ENCODE data around the gene OTOG.

Gene OTOG

GRCh38 chr11:17596310-17596669 lies 49.2 kb downstream of the OTOG start:
- no peaks in the 10 kb centered on the region for H3K27me3 ChIP-seq (ENCODE audit: insufficient read depth, low read length, poor library complexity, severe bottlenecking)
- no peak overlapping the region for H3K9ac ChIP-seq (ENCODE audit: low read depth, low read length, poor library complexity, severe bottlenecking)
- H4K20me1 ChIP-seq (ENCODE audit: insufficient read depth, low read length, poor library complexity, severe bottlenecking): no peaks in the 10 kb centered on the region
- no peak overlapping the region for H3K4me3 ChIP-seq (ENCODE audit: low read length, poor library complexity, severe bottlenecking)
- H3K4me2 ChIP-seq (ENCODE audit: low read depth, low read length, poor library complexity, severe bottlenecking): no peak overlapping the region
- no peaks in the 10 kb centered on the region for H3K4me1 ChIP-seq (ENCODE audit: insufficient read depth, low read length, poor library complexity, severe bottlenecking)
- no peak overlapping the region for H2AFZ ChIP-seq (ENCODE audit: low read length)
- H3K9me3 ChIP-seq (ENCODE audit: insufficient read depth, low read depth, low read length): no peaks in the 10 kb centered on the region
- H3K79me2 ChIP-seq (ENCODE audit: insufficient read depth, low read length): no peaks in the 10 kb centered on the region
- H3K9me2 ChIP-seq (replicated peaks; ENCODE audit: low read depth, low read length): no peaks in the 10 kb centered on the region
- H3F3A ChIP-seq (ENCODE audit: low read depth): no peaks in the 10 kb centered on the region
- no peaks in the 10 kb centered on the region for H3K36me3 ChIP-seq (ENCODE audit: insufficient read depth, low read length)
- TF ChIP-seq CTCF (conservative IDR thresholded peaks at IDR 0.05; ENCODE audit: low read length) (no peak), EZH2phosphoT487 (IDR thresholded peaks at IDR 0.05; ENCODE audit: borderline replicate concordance) (no peak)

DNA sequence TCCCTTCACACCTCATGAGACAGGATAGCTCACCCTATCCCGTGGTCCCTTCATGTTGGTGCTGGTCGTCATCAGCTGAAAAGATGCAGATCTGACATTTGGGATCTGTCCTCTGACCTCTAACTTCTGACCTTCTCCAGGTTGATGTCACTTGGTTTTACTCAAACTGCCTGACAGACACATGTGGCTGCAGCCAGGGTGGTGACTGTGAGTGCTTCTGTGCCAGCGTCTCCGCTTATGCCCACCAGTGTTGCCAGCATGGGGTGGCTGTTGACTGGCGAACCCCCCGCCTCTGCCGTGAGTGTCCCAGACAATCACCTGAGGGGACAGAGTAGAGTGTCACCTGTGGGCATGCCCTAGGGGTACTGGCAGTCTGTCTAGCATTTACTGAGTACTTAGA lies 49.7 kb downstream of the OTOG start:
- Histone ChIP-seq H3K9me3 (ENCODE audit: insufficient read depth, low read depth, low read length) (no peaks in the 10 kb centered on the region), H3F3A (ENCODE audit: low read depth) (no peaks in the 10 kb centered on the region), H3K4me2 (ENCODE audit: low read depth, low read length, poor library complexity, severe bottlenecking) (no peak overlapping the region), H3K9ac (ENCODE audit: low read depth, low read length, poor library complexity, severe bottlenecking) (no peak overlapping the region), H3K27me3 (ENCODE audit: insufficient read depth, low read length, poor library complexity, severe bottlenecking) (no peaks in the 10 kb centered on the region), H3K36me3 (ENCODE audit: insufficient read depth, low read length) (no peaks in the 10 kb centered on the region), H2AFZ (ENCODE audit: low read length) (no peak overlapping the region), H4K20me1 (ENCODE audit: insufficient read depth, low read length, poor library complexity, severe bottlenecking) (no peaks in the 10 kb centered on the region), H3K4me1 (ENCODE audit: insufficient read depth, low read length, poor library complexity, severe bottlenecking) (no peaks in the 10 kb centered on the region), H3K9me2 (replicated peaks; ENCODE audit: low read depth, low read length) (no peaks in the 10 kb centered on the region), H3K4me3 (ENCODE audit: low read length, poor library complexity, severe bottlenecking) (no peak overlapping the region), H3K79me2 (ENCODE audit: insufficient read depth, low read length) (no peaks in the 10 kb centered on the region)
- TF ChIP-seq EZH2phosphoT487 (IDR thresholded peaks at IDR 0.05; ENCODE audit: borderline replicate concordance) (no peak), CTCF (conservative IDR thresholded peaks at IDR 0.05; ENCODE audit: low read length) (no peak)

- Histone ChIP-seq H3K9ac (ENCODE audit: low read depth, low read length, poor library complexity, severe bottlenecking) (no peak overlapping the region), H3K4me1 (ENCODE audit: insufficient read depth, low read length, poor library complexity, severe bottlenecking) (no peaks in the 10 kb centered on the region), H3K36me3 (ENCODE audit: insufficient read depth, low read length) (no peaks in the 10 kb centered on the region), H3K4me3 (ENCODE audit: low read length, poor library complexity, severe bottlenecking) (no peak overlapping the region), H3K4me2 (ENCODE audit: low read depth, low read length, poor library complexity, severe bottlenecking) (no peak overlapping the region), H4K20me1 (ENCODE audit: insufficient read depth, low read length, poor library complexity, severe bottlenecking) (no peaks in the 10 kb centered on the region), H3K79me2 (ENCODE audit: insufficient read depth, low read length) (no peaks in the 10 kb centered on the region), H3K9me2 (replicated peaks; ENCODE audit: low read depth, low read length) (no peaks in the 10 kb centered on the region), H2AFZ (ENCODE audit: low read length) (no peak overlapping the region), H3K27me3 (ENCODE audit: insufficient read depth, low read length, poor library complexity, severe bottlenecking) (no peaks in the 10 kb centered on the region), H3K9me3 (ENCODE audit: insufficient read depth, low read depth, low read length) (no peaks in the 10 kb centered on the region), H3F3A (ENCODE audit: low read depth) (no peaks in the 10 kb centered on the region)
- no peak for TF ChIP-seq CTCF (conservative IDR thresholded peaks at IDR 0.05; ENCODE audit: low read length)
- TF ChIP-seq EZH2phosphoT487 (IDR thresholded peaks at IDR 0.05; ENCODE audit: borderline replicate concordance): no peak
Measured at GRCh38 chr11:17597770-17598169, 50.7 kb downstream of the OTOG start.
